NCI-H2081 (cell line): ENCODE data around the gene COX17.
"Not testable (repeated sequence)": the region's sequence is repeated elsewhere in the genome, so short reads cannot be mapped to it uniquely, and the experiment has no call there.

Experiments
- DNase-seq, 2 experiments: peaks; one replicate each; lab custom pipeline; 2025; lab: John Stamatoyannopoulos, UW

Gene COX17, protein sequence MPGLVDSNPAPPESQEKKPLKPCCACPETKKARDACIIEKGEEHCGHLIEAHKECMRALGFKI

GRCh38 chr3:119676771-119677640 is at the start of gene COX17:
Gene COX17 (minus strand): TSS chr3:119677406. CDS start chr3:119677310, 96 bp downstream.
- peak; percentile 97 to 98 for DNase-seq

DNA sequence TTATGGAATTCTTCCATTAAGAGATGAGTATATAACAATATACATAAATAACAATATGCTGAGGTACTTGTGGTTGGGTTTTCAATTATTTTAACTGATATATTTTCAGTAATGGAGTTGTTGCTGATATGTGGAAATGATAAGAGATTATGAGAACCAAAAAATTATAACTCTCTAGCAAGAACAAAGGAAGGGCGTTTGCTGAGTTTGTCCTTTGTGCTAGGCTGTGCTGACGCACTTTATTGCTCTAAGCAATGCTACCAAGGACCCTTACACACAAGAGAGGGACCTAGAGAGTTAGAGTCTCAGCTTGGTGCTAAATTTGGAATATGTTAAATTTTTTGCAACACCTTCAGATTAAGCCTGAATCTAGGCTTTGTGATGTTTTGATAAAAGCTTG is 49.7 kb upstream of the COX17 start:
- DNase-seq: no peak

DNA sequence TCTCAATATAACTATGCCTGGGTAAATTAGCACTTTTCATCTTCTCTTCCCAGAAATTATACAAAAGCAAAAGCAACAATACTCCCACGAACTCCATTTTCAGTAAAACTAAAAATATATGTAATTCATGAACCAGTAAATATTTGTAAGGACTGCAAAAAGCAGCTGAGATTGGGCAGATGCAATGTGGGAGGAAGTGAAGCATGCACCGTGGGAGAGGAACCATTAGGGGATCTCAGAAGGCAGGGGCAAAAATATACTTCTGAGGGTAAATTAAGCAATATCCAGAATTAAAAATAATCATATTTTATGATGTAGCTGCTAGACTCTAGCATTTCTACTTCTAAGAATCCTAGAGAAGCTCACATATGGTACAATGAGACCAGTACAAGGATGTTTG is 45.8 kb upstream of the COX17 start:
- no peak for DNase-seq

GRCh38 chr3:119717520-119717919 is 40.3 kb upstream of the COX17 start:
- DNase-seq: no peak

GRCh38 chr3:119716998-119717397 is 39.8 kb upstream of the COX17 start:
- no peak for DNase-seq

DNA sequence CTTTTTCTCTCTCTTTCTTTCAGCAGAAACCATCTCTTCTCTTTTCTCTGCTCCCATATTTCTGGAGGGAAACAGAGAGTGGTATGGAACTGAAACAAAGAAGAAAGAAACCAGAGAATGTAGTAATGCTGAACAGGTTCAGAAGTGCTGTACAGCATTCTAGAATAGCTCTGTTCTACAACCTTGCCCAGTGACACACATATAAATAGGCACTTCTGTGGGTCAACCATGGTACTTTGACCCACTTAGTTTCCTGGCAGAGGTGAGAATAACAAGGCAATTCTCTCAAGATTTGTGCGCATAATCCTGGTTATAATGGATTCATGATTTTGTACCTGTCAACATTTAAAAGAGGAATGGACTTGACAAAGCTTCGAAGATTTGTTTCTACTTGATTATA is 37.9 kb upstream of the COX17 start:
- no peak for DNase-seq

- DNase-seq: no peak
Measured at GRCh38 chr3:119703820-119704531, 26.8 kb upstream of the COX17 start.

GRCh38 chr3:119702530-119703527 is 25.6 kb upstream of the COX17 start, which contains the start of gene CFAP91:
Gene CFAP91 (plus strand): TSS chr3:119703022. CDS start chr3:119703099, 77 bp downstream.
- DNase-seq: peak; percentile 85

DNA sequence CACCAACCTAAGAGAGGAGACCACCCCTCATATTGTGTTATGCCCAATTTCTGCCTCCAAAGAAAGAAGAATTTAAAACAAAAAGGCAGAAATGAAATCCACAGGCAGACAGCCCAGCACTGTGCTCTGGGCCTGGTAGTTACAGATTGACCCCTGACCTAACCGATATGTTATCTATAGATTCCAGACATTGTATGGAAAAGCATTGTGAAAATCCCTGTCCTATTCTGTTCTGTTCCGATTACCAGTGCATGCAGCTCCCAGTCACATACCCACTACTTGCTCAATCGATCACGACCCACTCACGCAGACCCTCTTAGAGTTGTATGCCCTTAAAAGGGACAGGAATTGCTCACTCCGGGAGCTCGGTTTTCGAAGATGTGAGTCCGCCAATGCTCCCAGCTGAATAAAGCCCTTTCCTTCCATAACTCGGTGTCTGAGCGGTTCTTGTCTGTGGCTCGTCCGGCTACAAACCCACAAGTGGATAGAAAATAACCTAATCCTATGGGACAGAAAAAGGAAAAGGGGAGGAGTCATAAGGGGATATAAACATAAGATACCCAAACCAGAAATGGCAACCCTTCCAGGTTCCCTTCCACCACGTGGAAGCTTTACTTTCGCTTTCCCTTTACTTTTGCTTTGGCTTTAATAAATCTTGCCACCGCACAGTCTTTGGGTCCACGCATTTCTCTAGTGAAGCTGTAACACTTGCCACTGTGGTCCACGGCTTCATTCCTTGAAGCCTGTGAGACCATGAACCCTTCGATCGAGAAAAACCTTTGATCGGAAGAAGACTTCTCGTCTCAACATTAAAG is 23.9 kb upstream of the COX17 start:
- DNase-seq: no peak

DNA sequence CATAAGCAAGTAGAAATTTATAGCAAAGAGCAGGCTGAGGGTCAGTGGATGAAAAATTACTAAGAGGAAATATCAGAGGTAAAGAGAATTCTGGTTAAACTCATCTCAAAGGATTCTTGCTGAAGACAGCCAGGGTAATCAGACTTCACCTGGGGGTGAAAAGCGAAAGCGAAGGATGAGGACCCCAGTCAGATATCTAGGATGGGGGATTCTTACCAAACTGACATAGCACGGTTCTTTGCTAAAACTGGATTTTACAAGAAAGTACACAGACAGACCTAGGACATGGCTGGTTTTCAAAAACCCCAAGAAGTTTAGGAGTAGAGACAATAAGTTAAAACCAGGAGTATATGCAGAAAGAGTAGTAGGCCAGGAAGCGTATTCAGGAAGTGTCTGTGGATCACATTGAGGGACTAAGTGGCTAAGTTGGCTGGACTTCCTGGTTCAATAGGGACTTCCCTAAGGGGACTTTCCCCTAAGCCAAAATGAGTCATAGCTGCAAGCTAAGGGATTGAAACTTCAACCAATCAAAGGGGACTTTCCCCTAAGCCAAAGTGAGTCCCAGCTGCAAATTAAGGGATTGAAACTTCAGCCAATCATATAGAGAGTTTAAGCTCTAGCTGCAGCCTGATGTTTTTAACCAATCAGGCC is 23.2 kb upstream of the COX17 start:
- DNase-seq: no peak

DNA sequence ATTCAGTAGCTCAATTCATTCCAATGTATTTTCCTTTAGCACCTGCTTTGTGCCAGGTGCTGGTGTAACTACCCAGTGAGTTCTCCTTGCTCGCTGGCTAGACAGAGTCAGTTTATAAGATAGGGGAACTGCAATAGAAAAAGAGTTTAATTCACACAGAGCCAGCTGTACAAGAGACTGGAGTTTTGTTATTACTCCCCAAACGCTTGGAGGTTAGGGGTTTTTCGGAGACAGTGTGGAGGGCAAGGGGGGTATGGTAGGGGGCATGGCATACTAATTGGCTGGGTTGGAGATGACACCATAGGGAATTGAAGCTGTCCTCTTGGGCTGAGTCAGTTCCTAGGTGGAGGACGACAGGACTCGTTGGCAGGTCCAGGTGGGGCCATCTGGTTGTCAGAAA is 20.2 kb upstream of the COX17 start:
- DNase-seq: no peak

DNA sequence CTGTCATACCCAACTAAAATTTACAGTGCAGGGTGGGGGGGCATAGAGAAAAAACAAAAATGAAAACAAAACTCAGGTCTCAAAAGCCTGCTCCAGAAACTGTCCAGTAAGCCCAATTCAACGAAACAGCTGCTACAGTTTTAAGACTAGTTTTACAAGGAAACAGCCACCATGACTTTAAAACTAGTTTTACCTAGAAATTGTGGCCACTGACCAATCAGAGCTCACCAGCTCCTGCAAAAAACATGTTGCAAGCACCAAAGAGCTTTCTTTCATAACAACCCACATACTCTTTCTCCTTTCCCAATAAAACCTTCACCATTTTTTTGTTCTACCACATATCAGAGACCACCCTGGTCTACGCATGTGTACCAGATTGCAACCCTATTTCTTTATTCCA is 18.3 kb upstream of the COX17 start:
- no peak for DNase-seq

- no peak for DNase-seq
Measured at GRCh38 chr3:119690043-119690656, 12.9 kb upstream of the COX17 start.

GRCh38 chr3:119683421-119683820 is 6.2 kb upstream of the COX17 start:
- no peak for DNase-seq

GRCh38 chr3:119681279-119681678 is 4.1 kb upstream of the COX17 start:
- DNase-seq: peak; percentile 15 to 53

GRCh38 chr3:119679874-119680273 is 2.7 kb upstream of the COX17 start:
- no peak for DNase-seq

DNA sequence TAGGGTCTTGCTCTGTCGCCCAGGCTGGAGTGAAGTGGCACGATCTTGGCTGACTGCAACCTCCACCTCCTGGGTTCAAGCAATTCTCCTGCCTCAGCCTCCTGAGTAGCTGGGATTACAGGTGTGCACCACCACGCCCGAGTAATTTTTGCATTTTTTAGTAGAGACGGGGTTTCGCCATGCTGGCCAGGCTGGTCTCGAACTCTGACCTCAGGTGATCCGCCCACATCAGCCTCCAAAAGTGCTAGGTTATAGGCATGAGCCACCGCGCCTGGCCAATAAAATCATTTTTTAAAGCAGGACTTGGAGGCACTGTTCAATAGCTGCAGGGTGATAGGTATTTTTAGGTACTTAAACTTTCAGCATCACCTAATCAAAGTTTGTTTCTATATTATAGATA is 1.0 kb upstream of the COX17 start:
- not testable (repeated sequence) for DNase-seq

GRCh38 chr3:119677641-119677934 is 382 bp upstream of the COX17 start:
- DNase-seq: no peak

DNA sequence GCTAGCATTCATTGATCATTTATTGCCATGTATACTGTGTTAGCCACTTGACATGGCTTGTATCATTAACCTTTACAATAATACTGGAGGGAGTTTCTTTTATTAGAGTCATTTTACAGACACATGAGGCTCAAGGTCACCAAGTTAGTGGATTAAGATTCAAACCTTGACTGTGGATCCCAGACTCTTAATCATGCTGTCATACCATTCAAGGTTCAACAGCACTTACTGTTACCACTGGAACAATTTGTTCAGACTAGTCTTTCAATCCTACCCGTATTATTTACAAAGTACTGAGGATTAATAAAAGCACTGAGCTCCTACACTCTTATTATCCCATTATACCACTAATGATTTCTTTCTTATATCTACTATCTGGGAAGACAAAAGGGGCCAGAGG is 1.2 kb downstream of the COX17 start:
- DNase-seq: no peak

DNA sequence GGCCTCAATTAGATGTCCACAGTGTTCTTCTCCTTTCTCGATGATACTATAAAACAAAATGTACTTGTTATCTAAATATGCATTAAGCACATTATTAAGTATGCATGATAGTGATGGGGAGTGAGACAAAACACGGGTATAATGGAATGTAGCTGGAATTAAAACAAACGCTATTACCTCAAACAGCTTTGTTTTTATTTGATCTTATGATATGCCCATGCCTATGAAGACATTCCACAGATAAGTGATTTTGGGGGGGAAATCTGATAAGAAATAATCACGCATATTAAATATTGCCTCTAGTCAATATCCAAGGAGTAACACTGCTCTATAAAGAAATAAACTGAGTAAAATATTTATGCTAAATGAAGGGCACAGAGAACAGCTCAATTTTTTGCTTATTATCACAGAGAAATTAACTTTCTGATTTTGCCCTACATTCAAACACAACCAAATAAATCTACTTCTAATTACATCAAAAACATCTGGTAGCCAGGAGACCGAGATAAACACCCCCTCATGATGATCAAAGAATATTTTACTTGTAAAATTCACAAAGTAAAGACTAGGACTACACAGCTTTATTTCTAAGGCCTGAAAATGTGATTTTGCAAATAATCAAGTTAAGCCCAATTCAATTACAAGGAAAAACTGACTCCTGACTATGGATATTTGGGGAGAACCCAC is 1.9 kb downstream of the COX17 start:
- DNase-seq: no peak
